ENCODE results near the gene GNB1. TPM values are rescaled to one million over a fixed set of nuclear protein-coding genes. Genes with fewer than 3 reads are reported as not detected.

Gene GNB1
- total RNA-seq, 1 donor from 2014 or later: 116 TPM

DNA sequence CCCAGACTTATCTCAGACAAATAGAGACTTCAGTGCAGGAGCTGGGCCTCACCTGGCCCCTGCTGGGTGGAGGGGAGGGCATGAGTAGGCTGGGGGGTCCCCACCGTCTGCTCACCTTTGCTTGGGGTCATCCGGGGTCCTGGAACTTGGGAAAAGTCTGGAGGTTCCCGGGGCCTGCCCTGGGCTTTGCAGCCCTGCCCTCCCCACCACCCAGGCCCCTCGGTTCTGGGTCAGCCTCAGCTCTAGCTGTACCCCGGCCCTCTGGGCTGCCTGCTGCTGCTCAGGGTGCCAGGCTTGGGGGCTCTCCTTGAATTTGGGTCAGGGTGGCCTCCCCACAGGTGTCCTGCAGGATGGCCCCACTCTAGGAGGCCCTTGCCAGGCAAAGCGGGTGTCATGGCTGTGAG lies 30.6 kb upstream of the GNB1 start:
- no peak overlapping the region for H3K4me3 ChIP-seq (ENCODE audit: low read depth, low read length)
- TF ChIP-seq CTCF (IDR thresholded peaks at IDR 0.05; ENCODE audit: insufficient read depth, low read length, severe bottlenecking): no peak
- DNase-seq (ENCODE audit: low read depth) (no peak), FAIRE-seq (no peak)
- no peaks in the 10 kb centered on the region for H3K27me3 ChIP-seq (ENCODE audit: control insufficient read depth, insufficient read depth, low read length)
- no peaks in the 10 kb centered on the region for H3K36me3 ChIP-seq (ENCODE audit: control insufficient read depth, insufficient read depth, low read length)

- no peaks in the 10 kb centered on the region for H3K36me3 ChIP-seq (ENCODE audit: control insufficient read depth, insufficient read depth, low read length)
Observed at GRCh38 chr1:1920608-1921458, 29.9 kb upstream of the GNB1 start.

GRCh38 chr1:1920057-1920607 lies 29.2 kb upstream of the GNB1 start:
- Histone ChIP-seq H3K4me3 (ENCODE audit: low read depth, low read length) (peak overlapping the region; percentile 54), H3K36me3 (ENCODE audit: control insufficient read depth, insufficient read depth, low read length) (no peaks in the 10 kb centered on the region), H3K27me3 (ENCODE audit: control insufficient read depth, insufficient read depth, low read length) (no peaks in the 10 kb centered on the region)
- FAIRE-seq: no peak
- DNase-seq (ENCODE audit: low read depth): no peak
- TF ChIP-seq CTCF (IDR thresholded peaks at IDR 0.05; ENCODE audit: insufficient read depth, low read length, severe bottlenecking): no peak

More at GRCh38 chr1:1920608-1921458, 29.9 kb upstream of the GNB1 start:
- Histone ChIP-seq H3K27me3 (ENCODE audit: control insufficient read depth, insufficient read depth, low read length) (no peaks in the 10 kb centered on the region), H3K4me3 (ENCODE audit: low read depth, low read length) (no peak overlapping the region)
- no peak for FAIRE-seq
- DNase-seq (ENCODE audit: low read depth): no peak
- no peak for TF ChIP-seq CTCF (IDR thresholded peaks at IDR 0.05; ENCODE audit: insufficient read depth, low read length, severe bottlenecking)

DNA sequence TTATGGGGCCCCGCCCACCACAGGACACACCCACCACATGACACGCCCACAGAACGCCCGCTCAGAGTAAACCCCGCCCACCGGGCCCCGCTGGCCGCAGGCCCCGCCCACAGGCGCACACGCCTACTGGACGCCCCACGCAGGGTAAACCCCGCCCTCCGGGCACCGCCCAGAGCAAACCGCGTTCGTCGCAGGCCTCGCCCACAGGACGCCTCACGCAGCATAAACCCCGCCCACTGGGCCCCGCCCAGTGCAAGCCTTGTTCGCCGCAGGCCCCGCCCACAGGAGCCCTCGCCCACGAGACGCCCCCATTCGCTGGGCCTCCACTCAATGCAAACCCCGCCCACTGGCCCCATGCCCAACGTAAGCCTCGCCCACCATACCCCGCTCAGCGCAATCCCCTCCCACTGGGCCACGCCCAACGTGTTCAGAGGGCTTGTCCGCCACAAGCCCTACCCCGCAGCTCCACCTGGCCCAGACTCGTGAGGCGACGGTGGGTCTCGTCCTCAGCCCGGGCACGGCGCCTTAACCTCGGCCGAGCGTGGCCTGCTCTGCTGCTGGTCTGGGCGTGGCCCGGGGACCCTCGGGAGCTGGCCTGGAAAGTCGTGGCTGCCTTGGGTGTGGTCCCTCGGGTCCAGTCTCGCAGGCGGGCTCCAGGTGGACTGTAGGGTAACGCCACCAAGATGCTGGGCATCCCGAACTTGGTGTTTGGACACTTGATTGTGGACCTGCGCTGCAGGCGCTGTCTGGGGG lies 28.6 kb upstream of the GNB1 start:
- Histone ChIP-seq H3K27me3 (ENCODE audit: control insufficient read depth, insufficient read depth, low read length) (no peaks in the 10 kb centered on the region), H3K4me3 (ENCODE audit: low read depth, low read length) (peak overlapping the region; percentile 54), H3K36me3 (ENCODE audit: control insufficient read depth, insufficient read depth, low read length) (no peaks in the 10 kb centered on the region)
- no peak for TF ChIP-seq CTCF (IDR thresholded peaks at IDR 0.05; ENCODE audit: insufficient read depth, low read length, severe bottlenecking)
- FAIRE-seq (no peak), DNase-seq (ENCODE audit: low read depth) (peak; percentile 90)

GRCh38 chr1:1918901-1919303 lies 28.0 kb upstream of the GNB1 start, which contains the start of gene TMEM52:
Gene TMEM52 (minus strand): TSS chr1:1919279. CDS start chr1:1919265, 14 bp downstream.
- Histone ChIP-seq H3K36me3 (ENCODE audit: control insufficient read depth, insufficient read depth, low read length) (no peaks in the 10 kb centered on the region), H3K27me3 (ENCODE audit: control insufficient read depth, insufficient read depth, low read length) (no peaks in the 10 kb centered on the region), H3K4me3 (ENCODE audit: low read depth, low read length) (peak within 1 kb of the TSS; percentile 54)
- DNase-seq (ENCODE audit: low read depth): no peak
- TF ChIP-seq CTCF (IDR thresholded peaks at IDR 0.05; ENCODE audit: insufficient read depth, low read length, severe bottlenecking): peak; percentile 20
- no peak for FAIRE-seq
